ENCODE data around the gene GPR39.

Gene GPR39

DNA sequence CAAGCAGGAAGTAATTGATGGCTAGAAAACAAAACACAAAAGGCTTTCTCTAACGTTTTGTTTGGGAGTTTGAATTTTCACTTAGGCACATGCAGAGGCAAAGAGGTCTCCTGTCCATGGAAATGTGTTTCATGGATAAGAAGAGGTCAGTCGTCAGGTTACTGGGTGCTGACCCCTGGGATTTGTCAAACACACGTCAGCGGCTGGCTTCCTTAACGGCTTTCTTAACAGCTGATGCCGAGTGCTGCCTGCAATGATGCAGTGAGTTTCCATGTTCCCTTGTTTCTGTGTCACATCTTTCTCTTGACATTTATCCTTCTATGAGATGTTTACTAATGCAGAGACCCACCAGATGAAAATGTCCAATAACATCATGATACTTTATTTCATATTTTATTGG, 31.7 kb downstream of the GPR39 start:
- DNase-seq, result no peak

DNA sequence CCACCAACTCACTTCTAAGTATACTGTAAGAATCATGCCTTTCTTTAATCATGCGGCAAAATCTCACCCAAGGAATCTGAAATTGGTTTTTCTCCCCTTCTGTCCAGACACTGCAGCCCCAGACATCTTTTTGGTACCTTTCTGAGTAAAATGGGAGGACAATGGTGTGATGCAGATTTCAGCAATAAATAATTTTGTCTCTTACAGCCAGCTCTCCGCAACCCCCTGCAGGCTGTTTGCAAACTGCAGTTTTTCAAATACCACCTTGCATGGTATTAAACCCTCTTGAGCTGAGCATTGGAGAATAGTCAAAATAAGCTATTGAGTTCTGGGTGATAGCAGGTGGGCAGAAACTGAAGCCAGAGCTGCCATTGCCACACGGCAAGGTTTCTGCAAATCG, 32.2 kb downstream of the GPR39 start:
- no peak for DNase-seq

DNA sequence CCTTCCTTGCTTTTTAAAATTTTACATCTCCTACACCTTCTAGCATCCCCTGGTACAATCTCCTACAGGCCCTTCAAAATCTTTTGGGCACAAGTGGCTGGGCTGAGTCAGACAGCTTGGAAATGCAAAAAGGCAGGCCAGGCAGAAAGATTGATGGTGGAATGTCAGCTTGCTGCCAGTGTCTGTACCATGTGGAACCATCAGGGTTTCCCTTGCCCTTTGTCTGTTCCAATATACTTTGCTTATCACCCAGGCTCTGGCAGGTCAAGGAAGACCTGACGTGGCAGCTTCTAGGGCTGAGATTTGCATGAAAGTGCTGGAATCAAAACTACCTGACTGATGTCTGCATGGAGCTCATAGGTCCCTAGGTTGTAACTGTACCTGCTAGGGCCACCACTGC, 33.3 kb downstream of the GPR39 start:
- DNase-seq, result no peak

DNA sequence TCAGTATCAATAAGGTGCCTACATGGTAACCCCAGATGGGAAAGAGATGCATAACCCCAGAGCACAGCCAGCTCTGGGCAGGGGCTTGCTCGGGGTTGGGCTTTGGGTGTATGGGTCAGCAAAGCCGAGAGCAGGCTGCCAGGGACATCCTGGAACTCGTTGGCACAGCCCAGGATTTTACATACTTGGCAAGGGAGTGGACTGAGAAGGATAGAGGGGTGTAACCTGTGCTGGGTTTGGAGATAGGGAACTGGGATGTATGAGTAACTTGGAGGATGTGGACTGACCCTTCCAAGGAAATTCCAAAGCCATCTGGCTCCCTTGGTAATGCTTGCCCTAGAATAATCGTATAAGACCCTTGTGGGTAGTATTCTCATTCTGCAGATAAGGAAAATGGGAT, 44.2 kb downstream of the GPR39 start:
- no peak for DNase-seq

DNA sequence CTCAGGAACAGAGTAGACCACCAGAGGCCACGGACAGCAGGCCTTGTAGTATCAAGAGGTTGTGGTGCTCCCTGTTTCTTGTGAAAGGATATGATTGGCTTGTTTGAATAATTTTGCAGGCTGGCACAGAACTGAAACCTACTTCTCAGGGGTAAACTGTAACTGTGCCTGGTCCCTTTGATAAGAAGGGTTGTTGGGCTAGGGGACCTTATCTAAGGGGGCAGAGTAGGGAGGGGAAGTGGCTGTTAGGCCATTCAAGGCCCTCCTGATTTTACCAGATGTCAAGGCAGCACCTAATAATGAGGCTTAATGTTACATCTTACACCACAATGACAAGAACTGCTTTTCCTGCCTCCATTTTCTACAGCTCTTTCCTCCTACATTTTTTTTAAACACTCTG, 45.6 kb downstream of the GPR39 start:
- DNase-seq, result no peak

DNA sequence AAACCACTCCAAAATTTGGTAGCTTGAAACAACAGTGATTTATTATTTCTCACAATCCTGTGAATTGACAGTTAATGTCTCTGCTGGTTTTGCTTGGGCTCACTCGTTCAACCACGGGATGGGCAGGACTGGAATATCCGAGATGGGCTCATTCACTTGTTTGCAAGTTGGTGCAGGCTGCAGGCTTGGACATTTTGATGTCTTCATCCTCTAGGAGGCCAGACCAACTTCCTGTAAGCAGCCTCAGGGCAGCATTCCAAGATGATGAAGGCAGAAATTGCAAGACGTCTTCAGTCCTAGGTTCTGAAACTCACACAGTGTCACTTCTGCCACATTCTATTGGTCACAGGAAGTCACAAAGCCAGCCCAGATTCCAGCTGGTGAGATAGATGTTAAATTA, 47.1 kb downstream of the GPR39 start:
- no peak for DNase-seq

DNA sequence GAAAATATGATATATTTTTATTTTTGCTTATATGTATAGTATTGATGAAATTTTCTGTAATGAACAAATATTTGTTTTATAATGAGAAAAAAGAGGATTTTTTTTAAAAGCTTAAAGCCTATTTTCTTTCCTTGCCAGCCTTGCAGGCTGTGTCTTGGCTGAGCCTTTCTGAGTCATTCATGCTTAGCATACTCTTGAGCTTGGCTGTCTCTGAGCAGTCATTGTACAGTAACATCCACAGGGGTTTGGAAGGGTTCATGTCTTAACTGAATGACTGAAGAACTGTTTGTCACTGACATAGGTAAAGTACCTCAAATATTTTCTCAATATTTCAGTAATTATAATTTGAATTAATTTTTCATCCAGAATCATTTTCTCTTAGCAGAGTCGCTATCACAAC, 49.3 kb downstream of the GPR39 start:
- no peak for DNase-seq

DNA sequence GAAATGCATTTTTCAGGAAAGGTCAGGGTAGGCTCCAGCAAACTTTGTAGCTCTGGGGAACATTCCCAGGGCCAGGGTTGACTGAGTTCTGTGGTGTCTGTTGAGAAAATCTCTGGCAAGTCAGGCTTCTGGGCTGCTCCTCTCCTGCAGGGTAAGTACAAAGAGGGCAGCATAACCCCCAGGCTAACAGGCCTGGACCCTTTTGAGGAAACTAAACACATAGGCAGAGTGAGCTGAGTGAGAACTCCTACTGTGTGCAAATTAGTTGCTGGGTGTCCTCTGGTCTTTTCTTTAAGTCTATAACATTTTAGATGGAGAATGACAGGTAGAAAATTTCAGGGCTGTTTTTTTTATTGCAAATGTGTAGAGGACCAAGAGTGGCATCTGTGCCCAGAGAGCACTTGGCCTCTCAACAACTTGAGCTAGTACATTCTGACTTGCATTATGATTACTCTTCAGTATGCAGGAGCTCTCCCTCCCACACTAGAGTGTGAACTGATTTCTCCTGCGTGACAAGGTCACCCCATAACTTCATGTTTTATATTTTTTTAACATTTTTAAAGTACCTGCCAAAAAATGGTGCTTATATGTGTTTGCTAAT, 49.9 kb downstream of the GPR39 start:
- no peak for DNase-seq

DNA sequence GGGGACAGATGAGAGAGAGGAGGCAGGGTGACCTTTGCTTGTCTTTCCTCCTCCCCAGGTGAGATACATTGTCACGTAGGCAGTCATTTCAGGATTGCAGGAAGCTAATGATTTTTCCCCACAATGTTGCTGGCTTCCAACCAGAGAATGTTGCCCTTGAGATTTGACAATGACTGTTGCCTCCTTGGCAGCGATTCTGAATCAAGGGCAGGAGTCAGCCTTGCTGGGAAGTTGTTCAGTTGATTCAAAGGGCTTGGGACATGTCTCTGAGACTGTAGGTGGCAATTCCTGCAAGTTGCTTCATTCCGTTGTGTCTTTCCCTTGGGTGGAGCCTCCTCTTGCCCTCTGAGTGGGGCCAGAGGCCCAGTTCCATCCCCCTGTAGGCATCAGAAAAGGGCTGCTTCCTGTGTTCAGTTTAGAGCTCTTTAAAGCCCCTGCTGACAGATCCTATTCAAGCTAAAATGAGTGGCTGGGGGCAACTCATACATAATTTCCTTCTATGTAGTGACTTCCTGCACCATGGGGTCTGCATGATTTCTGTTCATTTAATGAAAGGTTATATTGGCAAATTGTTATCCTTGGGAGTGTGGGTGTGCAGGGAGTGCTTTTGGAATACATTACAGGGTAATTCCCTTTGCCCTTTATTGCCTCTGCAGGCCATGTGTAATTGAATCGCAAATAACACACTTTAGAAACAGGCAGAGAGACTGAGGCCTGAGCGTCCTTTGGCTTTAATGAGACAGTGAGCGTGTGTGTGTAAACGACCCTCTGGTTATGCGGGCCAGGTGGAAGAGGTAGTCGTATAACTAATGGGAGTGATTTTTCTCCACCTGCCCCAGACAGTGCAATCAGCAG, 52.4 kb downstream of the GPR39 start:
- no peak for DNase-seq

DNA sequence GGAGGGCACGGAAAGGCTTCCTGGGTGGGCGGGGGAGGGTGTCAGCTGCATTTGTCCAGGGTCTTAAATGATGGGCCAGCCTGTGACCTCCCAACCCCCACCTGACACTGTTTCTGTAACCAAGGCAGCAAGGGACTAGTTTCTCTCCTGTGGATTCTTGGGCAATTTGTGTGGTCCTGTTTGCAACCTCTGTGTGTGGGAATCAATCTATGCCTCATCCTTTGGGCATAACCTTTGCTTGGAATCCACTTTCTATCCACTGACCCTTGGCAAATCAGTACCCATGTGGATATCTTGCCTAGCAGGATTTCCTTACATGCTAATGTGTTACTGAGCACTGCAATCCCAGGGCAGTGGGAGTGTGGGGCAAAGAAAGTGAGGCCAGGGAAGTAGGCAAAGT, 54.1 kb downstream of the GPR39 start:
- DNase-seq, result no peak

DNA sequence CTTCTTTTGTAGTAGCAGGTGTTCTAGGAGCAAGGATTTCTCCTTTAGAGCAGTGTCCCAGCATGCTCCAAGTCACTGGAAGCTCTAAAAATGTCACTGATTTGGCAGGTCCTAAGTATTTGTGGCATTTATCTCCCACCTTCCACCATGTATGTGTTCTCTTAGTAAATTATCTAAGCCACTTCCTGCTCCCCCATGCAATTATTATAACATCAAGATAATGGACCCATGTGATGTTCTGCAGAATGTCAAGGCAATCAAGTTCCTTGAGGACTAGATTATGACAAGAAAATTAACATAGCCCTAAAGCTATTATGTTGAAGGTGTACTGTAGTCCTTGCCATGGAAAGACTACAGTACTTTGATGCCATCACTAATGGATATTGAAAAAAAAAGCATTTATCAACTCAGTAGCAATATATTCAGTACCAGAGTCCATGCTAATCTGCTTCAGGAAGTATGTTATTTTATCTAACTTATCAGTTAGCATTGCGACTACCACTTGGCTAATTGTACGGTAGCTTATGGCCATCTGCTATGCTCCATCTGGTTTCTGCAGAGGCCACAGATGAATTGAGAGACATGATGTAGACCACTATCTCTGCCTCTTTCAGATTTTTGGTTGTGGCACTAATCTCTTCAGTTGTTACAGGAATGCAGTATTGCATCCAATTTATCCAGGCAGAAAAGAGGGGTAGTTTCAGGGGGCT, 56.7 kb downstream of the GPR39 start:
- no peak for DNase-seq

DNA sequence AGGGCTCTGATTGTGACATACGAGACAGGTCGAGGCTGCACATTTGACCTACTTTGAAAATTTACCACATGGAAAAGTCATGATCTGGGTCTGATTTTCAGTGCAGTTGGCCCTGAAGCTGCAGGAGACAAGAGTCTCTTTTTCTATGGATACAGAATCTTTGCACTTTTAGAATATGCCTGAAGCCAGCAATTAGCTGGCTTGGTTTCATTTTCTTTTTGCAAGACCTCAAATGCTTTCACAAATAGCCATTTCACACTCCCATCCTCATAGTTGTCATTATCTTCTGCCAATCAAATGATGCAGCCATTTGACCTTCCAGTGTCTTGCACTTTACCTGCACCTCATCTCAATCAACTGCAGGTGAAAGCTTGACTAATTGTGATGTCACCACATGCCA, 59.0 kb downstream of the GPR39 start:
- DNase-seq, result no peak

DNA sequence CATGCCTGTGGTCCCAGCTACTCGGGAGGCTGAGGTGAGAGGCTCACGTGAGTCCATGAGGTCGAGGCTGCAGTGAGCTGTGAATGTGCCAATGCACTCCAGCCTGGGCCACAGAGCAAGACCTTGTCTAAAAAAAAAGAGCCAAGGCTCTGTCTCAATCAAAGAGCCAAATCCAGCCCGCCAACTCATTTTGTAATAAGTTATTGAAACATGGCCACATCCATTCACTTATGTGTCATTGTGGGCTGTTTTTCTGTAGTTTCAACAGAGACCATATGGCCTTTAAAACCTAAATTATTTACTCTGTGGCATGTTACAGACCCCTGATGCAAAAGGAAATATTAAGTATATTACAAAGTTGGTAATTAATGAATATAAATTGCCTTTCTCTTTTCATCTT, 60.8 kb downstream of the GPR39 start:
- no peak for DNase-seq

DNA sequence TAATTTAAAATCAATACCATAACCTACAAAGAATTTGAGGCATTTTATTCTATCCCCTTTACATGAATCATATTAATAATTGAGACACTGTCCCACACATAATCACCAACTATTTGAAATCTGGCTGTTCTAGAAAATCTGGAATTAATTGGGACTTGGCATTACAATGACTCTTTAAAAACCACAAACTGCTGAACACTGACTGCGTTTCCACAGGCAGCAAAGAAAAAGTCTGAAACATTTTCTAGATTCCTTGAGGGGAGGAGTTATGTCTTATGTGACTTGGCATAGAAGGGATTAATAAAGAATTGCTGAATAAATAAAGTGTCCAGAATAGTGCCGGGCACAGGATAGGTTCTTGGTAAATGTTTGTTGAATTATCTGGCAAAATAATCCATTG, 61.4 kb downstream of the GPR39 start:
- no peak for DNase-seq

DNA sequence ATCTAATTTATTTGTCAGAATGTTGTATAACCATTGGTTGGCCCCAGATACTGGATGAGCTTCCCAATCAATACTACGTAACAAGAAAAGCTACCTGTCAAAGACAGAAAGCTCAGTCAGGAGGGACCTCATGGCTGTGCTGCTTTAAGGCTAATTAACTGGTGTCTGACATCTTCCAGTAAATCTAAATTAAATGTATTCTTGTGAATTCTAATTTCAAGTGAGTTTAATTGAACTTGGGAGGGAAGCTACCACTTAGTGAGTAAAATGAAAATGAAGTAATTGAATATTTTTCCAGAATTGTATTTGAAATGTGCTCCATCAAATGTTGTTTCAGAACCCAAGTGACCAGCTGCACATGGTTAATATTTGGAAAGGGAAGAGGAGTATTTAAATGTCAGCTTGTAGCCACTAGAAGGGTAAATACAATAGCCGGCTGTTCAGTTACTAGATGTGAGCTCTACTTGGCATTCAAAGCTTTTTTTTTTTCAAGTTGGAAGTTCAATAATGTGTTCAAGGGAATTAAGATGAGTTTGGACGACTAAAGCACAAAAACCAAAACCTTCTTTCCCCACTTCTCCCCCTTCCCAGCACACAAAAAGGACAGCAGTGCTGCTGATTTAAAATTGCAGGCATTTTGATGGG, 62.0 kb downstream of the GPR39 start:
- DNase-seq, result no peak

DNA sequence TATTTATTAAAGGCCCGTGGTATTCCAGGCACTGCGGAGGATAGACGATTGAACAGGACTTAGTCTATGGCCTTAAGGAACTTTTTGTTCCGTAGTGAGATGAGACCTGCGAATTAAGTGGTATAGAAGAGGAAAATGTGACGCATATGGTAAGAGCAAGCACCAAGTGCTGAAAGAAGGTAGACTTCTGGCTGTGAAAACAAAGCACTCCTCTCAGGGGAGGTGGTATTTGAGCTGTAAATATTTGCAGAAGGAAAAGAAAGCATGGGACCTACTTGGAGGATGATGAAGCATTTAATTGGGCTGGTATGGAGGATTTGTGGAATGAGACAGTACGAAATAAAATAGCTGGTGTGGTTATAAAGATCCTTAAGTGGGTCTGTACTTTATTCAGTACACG, 62.5 kb downstream of the GPR39 start:
- DNase-seq, result no peak

DNA sequence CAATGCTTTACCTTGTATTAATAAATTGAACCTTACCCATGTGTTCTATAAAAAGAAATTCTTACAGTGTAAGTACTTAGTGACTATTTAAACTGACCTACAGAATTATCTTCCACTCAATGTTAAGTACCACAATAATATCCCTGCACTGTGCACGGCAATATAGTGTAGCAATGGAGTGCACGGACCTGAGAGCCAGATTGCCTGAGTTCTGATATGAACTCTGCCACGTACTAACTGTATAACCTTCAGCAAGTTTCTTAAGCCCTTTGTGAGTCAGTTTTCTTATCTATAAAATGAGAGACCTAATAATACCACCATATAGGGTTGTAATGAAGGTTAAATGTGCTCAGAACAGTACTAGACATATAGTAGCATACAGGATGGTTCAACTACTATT, 66.2 kb downstream of the GPR39 start:
- DNase-seq, result no peak

DNA sequence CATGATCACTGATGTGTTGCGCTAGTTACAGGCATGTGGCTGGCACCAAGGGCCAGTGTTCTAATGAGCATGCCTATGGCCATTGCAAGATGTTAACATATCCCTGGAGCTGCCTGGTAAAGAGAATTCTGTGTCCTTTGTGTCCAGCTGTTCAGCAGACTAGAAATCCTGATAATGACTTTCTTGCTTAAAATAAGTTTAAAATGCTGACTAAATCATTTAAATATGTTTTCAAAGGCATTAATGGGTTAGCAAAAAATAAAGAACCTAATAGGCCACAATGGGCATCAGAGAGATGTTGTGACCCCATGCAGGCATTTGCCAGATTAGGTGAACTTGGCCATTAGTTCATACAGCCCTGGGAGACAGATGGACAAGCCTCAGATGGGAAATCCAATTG, 67.5 kb downstream of the GPR39 start:
- DNase-seq, result no peak

DNA sequence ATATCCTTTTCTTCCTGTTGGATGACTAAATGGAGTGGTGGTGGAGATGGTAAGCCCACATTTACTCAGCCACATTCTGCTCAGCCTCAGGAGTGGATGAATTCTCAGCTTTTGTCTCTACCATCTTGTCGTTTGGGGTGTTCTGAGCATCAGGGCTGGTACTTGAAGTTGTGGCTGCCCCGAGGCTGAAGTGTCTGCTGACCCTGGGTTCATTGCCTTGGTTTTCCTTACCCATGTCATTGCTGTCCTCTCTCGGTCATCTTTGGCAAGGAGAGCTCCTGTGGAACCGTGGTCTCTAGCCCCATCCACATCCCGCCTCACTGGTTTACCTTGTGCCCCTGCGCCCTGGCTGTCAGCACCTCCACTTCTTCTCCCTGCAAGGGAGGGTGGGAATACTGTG, 71.9 kb downstream of the GPR39 start:
- DNase-seq, result no peak

DNA sequence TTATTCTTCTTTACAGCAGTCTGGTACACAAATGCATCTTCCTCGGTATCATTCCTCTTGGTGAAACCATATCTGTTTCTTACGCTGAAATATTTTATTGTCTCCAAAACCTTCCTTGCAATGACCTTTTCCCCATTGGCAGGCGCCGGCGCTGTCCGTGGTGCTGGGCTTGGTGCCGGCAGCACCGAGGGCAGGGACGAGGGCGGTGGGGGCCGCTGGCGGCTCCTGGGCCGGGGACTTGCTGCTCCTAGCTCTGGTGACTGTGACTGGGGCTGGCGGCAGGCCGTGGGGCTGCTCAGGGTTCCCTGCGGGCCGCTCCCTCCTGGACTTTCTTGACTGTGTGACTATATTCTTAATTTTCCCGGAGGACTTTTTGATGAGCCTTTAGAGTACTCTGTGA, 72.5 kb downstream of the GPR39 start:
- no peak for DNase-seq

DNA sequence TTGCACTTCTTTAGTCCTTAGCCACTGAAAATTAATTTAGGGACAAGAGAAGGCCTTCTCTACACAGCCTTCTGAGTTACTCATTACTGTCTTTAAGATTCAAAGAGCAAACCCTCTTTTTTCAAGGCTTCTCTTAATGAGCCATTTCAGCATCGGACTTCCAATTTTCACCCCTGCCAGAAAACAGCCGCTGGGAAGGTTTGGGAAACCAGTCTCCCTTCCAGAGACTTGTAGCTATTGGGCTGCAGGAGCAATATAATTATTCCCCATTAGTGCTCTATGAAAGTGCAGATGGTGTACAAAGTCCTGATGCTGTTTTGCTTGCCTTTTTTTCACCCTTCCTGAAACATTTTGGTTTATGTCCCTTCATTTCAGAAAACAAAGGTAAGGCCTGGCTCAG, 79.3 kb downstream of the GPR39 start:
- no peak for DNase-seq

DNA sequence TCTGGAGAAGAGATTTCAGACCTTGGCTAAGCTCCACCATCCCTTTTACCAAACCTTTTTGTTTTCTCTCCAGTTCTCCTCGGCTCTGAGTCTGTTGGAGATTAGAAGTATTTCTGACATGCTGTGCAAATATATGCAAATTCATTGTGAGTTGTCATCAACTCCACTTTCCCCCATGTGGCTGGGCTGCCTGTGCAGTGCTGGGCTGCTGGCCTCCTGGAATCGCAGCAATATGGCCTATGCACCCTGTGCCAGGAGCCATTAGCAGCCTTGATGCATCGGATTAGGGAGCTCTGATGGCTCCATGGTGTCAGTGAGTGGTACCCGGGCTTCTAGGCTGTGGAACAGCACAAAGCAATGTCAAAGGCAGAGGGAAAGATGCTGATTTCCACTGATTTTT, 80.0 kb downstream of the GPR39 start:
- DNase-seq, result no peak

DNA sequence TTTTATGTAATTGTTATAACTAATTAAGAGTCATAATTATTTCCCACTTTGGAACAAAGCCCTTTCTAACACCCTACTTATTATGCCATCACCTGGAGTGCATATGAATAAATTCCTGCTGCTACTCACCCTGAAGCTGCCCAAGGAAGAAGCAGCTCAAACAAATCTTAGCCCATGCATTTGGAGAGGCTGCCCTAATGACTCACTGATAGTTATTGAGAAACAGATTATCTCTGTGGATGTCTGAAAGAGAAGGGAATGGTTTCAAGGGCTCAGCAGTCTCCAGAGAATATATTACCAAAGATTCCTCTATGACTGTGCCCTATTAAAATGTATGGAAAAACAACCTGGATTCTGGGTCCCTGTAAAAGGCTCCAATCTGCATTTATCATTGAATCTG, 81.0 kb downstream of the GPR39 start:
- DNase-seq, result no peak

DNA sequence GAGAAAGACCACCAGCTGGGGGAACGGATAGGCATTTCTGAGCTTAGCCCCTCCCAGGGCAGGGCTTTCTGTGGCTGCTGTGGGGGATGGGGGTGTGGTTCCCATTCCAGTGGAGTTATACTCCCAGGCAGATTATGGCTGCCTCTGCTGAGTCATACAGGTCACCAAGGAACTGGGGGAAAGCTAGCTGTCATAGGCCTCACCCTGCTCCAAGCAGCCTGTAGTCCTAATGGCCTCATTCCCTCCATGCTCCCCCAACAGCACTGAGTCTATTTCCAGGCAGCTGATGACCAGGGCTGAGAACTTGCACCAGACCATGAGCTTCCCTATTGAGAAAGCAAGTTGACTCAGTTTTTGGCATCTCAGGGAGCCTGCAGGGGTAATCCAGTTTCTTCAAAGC, 87.1 kb downstream of the GPR39 start:
- no peak for DNase-seq
